NT2/D1 (cell line): Measurements from ENCODE around the gene RPS28.

Experiments
- SUZ12 ChIP-seq: IDR thresholded peaks from 2 replicates; pipeline ENCODE4 v1.6.1; 2011; ENCODE audit not compliant: insufficient read length, insufficient read depth; ENCODE audit errors: extremely low read depth
- YY1 ChIP-seq: IDR thresholded peaks from 2 replicates; pipeline ENCODE4 v1.6.1; 2011; ENCODE audit not compliant: insufficient read length, insufficient read depth
- ZNF274 ChIP-seq: IDR thresholded peaks from 2 replicates; pipeline ENCODE4 v1.6.1; 2011; ENCODE audit warnings: mild to moderate bottlenecking, low read depth, low read length

DNA sequence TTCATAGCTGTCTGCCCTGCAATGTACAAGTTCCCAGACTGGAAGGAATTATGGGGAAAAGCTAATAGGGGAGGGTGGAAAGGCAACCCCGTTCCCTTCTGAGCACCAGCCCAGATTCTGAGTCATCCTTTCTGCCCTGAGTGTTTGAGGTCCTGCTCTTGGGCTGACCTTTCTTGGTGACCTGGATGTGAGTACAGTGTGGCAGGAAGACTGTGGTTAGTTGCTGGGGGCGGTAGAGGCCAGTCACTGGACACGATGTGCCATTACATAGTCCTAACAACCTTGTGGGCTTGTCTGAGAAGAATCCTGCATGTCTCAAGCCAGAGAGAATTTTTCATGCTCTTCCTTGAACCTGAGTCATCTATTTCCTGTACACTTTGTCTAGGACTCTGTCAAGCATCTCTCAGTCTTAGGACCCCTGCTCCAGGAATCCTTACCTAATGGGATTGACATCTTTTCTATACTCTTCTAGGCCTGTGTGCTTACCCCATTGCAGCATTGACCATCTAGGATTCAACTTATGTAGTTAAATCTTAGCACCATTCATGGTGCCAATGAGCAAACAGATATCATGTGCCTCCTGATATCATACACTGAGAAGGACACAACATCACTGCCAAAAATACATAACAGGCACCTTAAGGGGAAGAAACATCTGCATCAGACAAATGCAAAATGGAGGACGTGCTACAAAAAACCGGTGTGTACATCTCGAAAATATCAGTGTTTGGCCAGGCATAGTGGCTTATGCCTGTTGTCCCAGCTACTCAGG, 34.5 kb downstream of the RPS28 start:
- no peak for TF ChIP-seq SUZ12
- no peak for TF ChIP-seq ZNF274
- no peak for TF ChIP-seq YY1
